ENCODE measurements around the gene INVS.

DNA sequence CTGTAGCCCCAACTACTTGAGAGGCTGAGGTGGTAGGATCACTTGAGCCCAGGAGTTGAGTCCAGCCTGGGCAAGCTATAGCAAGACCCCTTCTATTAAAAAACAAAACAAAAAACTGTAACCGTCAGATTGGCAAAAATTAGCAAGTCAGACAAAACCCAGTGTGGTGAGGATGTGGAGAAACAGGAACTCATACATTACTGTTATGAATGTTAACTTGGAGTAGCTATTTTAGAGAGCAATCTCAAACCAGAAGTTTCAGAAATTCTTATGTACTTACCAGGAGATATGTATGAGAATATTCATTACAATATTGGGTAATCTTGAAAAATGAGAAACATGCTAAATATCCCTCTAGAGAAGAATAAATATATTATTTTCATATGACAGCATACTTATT is 120.3 kb downstream of the INVS start:
- TF ChIP-seq, protein P1, sequence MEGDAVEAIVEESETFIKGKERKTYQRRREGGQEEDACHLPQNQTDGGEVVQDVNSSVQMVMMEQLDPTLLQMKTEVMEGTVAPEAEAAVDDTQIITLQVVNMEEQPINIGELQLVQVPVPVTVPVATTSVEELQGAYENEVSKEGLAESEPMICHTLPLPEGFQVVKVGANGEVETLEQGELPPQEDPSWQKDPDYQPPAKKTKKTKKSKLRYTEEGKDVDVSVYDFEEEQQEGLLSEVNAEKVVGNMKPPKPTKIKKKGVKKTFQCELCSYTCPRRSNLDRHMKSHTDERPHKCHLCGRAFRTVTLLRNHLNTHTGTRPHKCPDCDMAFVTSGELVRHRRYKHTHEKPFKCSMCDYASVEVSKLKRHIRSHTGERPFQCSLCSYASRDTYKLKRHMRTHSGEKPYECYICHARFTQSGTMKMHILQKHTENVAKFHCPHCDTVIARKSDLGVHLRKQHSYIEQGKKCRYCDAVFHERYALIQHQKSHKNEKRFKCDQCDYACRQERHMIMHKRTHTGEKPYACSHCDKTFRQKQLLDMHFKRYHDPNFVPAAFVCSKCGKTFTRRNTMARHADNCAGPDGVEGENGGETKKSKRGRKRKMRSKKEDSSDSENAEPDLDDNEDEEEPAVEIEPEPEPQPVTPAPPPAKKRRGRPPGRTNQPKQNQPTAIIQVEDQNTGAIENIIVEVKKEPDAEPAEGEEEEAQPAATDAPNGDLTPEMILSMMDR (IDR thresholded peaks at IDR 0.05; ENCODE audit: low read length), result no peak
- no peak for TF ChIP-seq EZH2 (IDR thresholded peaks at IDR 0.05; ENCODE audit: borderline replicate concordance, low read length)

All from OCI-LY1 (cell line).